PC-3 (cell line): ENCODE results near the gene ISCU.

Source experiments
- EZH2 ChIP-seq: fragments of 300-600 bp; sonication (generic); IDR thresholded peaks from one replicate; pipeline ENCODE4 v1.6.1; 2017; ENCODE audit warnings: antibody characterized with exemption, mild to moderate bottlenecking, low read length; ENCODE audit not compliant: unreplicated experiment
- TF ChIP-seq, protein P1 (sequence below): fragments of 300-600 bp; sonication (generic); conservative IDR thresholded peaks from 2 replicates; pipeline ENCODE4 v1.5.1; 2017; ENCODE audit warnings: antibody characterized with exemption, low read depth, mild to moderate bottlenecking, low read length

DNA sequence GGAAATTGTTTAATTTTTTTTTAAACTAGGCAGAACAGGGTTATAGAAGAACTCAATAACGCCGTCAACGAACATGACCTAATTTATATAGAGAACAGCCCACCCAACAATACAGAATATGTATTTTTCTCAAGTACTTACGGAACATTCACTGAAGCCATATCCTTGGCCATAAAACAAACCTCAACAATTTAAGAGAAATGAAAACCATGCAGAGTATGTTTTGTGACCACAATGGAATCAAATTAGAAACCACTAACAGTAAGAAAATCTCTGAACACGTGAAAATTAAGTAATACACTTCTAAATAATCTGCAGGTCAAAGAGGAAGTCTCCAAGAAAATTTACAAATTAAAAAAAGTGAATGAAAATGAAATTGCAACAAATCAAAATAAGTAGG lies 10.9 kb upstream of the ISCU start:
- TF ChIP-seq, protein P1, sequence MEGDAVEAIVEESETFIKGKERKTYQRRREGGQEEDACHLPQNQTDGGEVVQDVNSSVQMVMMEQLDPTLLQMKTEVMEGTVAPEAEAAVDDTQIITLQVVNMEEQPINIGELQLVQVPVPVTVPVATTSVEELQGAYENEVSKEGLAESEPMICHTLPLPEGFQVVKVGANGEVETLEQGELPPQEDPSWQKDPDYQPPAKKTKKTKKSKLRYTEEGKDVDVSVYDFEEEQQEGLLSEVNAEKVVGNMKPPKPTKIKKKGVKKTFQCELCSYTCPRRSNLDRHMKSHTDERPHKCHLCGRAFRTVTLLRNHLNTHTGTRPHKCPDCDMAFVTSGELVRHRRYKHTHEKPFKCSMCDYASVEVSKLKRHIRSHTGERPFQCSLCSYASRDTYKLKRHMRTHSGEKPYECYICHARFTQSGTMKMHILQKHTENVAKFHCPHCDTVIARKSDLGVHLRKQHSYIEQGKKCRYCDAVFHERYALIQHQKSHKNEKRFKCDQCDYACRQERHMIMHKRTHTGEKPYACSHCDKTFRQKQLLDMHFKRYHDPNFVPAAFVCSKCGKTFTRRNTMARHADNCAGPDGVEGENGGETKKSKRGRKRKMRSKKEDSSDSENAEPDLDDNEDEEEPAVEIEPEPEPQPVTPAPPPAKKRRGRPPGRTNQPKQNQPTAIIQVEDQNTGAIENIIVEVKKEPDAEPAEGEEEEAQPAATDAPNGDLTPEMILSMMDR: no peak
- TF ChIP-seq EZH2: no peak
